SK-N-MC (cell line): ENCODE measurements around the gene PDE4D.

Experiments
- EZH2 ChIP-seq: fragments of 200-600 bp; sonication (generic); IDR thresholded peaks from one replicate; pipeline ENCODE4 v1.6.1; 2017; ENCODE audit warnings: antibody characterized with exemption
- FOXP2 ChIP-seq: optimal IDR thresholded peaks from 2 replicates; pipeline ENCODE3; 2011; ENCODE audit warnings: mild to moderate bottlenecking, moderate library complexity; ENCODE audit not compliant: insufficient read depth; ENCODE audit errors: extremely low read length, control extremely low read depth
- POLR2AphosphoS5 ChIP-seq: IDR thresholded peaks from 2 replicates; pipeline ENCODE4 v1.6.1; 2012; ENCODE audit warnings: mild to moderate bottlenecking, low read depth, low read length, borderline replicate concordance

GRCh38 chr5:58969253-58969652, 924.3 kb downstream of the PDE4D start:
- TF ChIP-seq EZH2 (no peak), POLR2AphosphoS5 (no peak), FOXP2 (no peak)
